NCI-H524 (cell line): Measurements from ENCODE around the gene C9orf78.
A peak's percentile ranks its signal among the peaks of the same experiment; 100 is the strongest.

ENCODE experiments used
- DNase-seq, 2 experiments: peaks; one replicate each; lab custom pipeline; 2025; lab: John Stamatoyannopoulos, UW

The C9orf78 gene

DNA sequence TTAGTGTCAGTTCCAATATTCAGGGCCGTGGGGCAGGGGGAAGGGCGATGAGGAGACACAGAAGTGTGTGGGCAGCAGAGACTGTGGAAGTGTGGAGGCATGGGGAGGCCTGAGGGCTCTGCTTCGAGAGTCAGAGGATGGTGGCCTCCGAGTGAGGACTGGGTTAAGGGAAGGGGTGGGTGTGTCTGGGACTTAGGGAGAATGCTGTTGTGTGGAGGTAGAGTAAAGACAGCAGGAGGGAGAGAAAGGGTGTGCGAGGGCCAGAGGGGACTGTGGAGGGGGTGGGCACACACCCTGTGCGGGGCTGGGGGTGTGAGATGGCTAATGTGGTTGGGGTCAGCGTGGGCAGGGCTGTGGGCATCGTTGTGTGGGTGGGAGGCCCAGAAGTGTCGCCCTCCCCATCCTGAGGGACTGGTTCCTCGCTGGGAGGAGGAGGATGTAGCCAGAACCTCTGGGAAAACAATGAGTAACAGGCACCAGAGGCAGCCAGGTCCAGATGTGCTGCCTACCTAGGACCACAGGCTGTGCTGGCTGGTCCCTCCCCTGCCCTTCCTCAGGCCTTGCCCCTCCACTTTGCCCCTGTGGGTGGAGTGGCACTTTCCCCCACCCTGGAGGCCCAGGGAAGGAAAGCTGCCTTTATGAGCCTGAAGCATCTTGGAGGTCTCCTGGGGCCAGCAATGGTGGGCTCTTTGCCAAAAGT is 4.4 kb upstream of the C9orf78 start:
- no peak for DNase-seq

GRCh38 chr9:129838707-129839259 is 3.7 kb upstream of the C9orf78 start:
- DNase-seq = no peak

DNA sequence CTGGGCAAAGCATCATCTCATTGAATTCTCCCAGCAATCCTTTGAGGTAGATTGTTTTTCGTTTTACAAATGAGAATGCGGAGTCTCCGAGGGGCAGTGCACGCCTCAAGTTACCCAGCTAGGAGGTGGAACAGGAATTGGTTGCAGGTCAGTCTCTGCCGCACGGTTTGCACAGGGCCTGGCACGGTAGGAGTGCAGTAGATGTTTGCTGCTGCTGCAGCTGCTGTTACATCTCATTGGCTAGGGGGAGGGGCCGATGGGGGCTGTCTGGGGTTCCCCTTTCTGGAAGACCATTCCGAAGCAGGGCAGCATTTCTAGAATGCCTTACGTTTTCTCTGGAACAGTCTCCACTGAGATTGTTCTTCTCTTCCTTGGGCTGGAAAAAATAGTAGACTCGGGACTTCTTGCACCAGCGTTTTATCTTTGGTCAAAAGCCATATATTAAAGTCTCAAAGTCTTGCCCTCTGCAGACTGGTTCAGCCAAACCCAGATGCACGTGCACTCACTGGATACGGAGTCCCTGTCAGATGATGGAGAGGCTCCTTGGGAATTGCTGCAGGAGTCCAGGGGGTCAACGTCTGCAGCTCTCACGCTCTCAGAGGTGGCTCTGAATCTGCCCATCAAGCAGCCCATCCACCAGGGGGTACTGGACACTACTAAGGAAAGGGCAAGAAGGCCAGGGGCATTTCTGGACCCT is 1.4 kb upstream of the C9orf78 start:
- no peak for DNase-seq

DNA sequence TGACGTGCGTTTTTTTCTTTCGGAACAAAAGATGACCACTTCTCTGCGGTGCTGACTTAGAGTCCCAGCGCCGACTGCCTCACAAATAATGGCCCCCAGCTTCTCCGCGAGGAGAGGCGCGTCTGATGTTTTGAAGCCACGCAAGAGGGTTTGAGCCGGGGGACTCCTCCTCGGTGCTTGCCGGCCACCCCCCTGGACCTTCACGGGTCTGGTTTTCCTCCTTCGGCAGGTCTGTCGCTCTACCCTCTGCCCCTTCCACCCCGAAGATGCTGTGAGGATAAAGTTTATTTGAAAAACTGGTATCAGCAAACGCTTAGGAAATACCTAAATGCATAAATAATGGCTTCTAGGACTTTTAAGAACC is 767 bp upstream of the C9orf78 start:
- no peak for DNase-seq

DNA sequence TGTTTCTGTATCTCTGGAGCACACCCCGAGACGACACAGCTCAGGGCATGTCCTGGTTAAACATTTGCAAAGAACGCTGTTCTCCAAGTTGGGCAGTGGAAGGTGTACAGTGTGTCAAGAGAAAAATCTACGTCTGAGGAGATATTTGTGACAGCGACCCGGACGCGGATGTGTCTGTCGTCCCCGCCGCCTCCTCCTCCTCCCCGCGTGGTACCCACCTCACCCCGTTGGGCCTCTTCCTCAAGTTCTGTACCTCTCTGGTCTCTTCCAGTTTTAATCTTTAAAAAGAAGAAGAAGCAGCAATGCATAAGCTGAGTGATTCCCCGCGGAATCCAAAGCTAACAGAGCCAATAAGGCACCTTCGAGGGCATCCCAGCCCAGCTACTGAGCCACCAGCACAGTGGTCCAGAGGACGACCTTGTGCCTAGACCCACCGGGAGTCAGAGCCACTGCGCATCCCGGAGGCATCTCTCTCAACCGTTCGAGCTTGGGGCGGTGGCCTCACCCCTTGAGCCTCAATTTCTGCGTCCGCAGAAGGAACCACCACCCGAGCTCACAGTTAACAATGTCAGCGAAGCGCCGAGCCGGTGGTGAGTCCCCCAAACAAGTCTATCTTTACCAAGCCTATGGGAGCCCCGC is 467 bp downstream of the C9orf78 start:
- DNase-seq = no peak

GRCh38 chr9:129832982-129833381 is 2.1 kb downstream of the C9orf78 start:
- DNase-seq = no peak

- DNase-seq = no peak
These were observed 6.1 kb downstream of the C9orf78 start for GRCh38 chr9:129828969-129829368.

DNA sequence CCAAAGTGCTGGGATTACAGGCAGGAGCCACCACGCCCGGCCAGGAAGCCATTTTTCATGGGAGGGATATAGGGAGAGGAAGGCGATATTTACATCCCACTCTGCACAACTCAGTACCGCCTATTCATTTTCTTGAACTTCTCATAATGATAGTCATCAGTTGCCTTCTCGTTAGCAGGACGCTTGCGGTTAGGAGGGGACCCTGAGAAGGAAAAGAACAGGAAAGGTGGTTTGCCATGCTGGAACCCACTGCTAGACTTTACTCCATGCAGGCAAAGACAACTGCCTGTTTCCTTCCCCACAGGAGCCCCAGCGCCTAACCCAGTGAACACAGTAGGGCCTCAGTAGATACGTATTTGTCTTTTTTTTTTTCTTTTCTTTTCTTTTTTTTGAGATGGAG is 7.0 kb downstream of the C9orf78 start:
- DNase-seq = no peak

- no peak for DNase-seq
These were observed 8.3 kb downstream of the C9orf78 start for GRCh38 chr9:129826759-129827158.

GRCh38 chr9:129826344-129826743 is 8.7 kb downstream of the C9orf78 start:
- peak; percentile 6 to 80 for DNase-seq

GRCh38 chr9:129823935-129824601 is 11.0 kb downstream of the C9orf78 start, which contains the start of gene TOR1A:
Gene TOR1A (minus strand): TSS chr9:129824136. CDS start chr9:129824085, 51 bp downstream.
- peak; percentile 94 to 96 for DNase-seq

DNA sequence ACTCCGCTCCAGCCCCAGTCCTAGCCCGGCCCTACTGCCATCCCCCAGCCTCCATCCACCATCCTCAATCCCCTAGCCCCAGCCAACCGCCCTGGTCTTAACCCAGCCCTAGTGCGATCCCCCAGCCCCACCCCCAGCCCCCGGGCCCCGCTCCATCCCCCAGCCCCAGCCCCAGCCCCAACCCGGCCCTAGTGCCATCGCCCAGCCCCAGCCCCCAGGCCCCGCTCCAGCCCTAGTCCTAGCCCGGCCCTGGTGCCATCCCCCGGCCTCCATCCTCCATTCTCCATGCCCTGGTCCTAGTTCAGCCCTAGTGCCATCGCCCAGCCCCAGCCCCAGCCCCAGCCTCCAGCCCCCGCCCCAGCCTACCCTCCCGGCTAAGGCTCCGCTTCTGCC is 11.5 kb downstream of the C9orf78 start:
- DNase-seq = no peak

GRCh38 chr9:129822898-129823541 is 12.1 kb downstream of the C9orf78 start:
- no peak for DNase-seq

GRCh38 chr9:129816501-129817435 is 18.3 kb downstream of the C9orf78 start:
- no peak for DNase-seq

DNA sequence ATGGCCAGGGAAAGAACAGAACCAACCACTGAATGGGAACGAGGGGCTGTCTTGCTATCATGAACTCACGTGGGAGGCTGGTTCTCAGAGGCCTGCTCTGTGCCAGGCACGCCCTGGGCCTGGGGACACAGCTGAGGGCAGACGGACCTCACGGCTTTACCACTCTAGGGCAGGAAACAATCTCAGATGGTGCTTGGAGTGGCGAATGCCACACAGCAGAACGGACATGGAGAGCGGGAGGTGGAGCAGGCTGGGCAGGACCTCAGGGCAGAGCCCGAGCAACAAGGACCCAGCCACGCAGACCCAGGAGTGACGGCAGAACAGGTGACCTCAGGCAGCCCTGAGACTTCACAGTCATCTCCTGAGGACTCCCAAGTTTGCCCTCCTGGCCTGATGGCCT is 19.8 kb downstream of the C9orf78 start:
- DNase-seq = no peak

- no peak for DNase-seq
These were observed 20.4 kb downstream of the C9orf78 start for GRCh38 chr9:129814432-129815223.

DNA sequence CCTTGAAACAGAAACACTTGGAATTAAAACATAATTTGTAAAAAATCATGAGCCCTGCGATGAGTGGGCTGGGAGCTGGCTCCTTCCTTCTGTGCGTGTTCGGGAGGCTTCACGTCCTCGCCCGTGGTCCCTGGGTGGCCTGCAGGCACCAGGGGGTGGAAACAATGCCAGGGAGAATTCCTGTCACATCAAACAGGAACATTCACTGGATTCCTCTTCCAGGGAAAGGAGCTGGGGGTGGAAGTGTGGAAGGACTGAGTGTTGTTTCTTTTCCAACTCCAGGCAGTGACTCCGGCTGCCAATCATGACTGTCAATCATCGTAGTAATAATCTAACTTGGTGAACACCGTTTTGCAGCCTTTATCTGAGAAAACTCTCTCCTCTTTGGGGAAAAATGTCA is 21.4 kb downstream of the C9orf78 start:
- DNase-seq = no peak

- no peak for DNase-seq
These were observed 22.7 kb downstream of the C9orf78 start for GRCh38 chr9:129812385-129812784.

- DNase-seq = peak; percentile 56 to 82
These were observed 23.1 kb downstream of the C9orf78 start for GRCh38 chr9:129811967-129812363.

DNA sequence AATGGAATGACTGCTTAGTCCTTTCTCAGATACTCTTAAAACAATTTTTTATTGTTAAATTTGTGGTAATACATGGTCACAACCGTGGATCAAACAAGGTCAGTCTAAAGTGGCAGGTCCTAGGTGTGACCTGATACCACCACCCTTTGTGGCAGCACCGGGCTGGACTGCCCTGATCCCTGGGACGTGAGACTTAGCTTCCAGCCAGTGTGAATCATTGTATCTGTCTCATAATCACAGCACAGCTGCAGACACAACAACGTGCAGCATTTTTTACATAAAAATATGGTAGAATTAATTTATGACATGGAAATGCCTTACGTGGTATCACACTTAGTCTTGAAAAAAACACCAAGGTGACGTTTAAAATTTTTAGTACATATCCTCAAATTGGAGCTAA is 24.3 kb downstream of the C9orf78 start:
- DNase-seq = no peak
